ENCODE measurements around the gene NLGN1.

- TF ChIP-seq CTCF (IDR thresholded peaks at IDR 0.05) (no peak), REST (IDR thresholded peaks at IDR 0.05; ENCODE audit: insufficient read depth in 1 of 2, low read depth in 2 of 2, low read length in 1 of 2) (no peak)
Measured at GRCh38 chr3:173699353-173699752, 301.8 kb downstream of the NLGN1 start.

Measured in Panc1 (cell line).